Osteocyte (in vitro differentiated cells): ENCODE data around the gene CNTN1. TPM values are rescaled to one million over a fixed set of nuclear protein-coding genes. Genes with fewer than 3 reads are reported as not detected.

Experiments
- DNase-seq: peaks from one replicate; pipeline ENCODE4 v3.0.0; 2021; ENCODE audit warnings: mixed read lengths; ENCODE audit not compliant: unreplicated experiment; ENCODE audit errors: extremely low spot score
- H3K27ac Mint-ChIP-seq: one replicate; pipeline ENCODE4 v1.8.0; 2021; ENCODE audit warnings: mild to moderate bottlenecking, mixed read lengths; ENCODE audit not compliant: unreplicated experiment
- H3K27me3 Mint-ChIP-seq: one replicate; pipeline ENCODE4 v1.8.0; 2021; ENCODE audit warnings: mixed read lengths; ENCODE audit not compliant: unreplicated experiment
- H3K36me3 Mint-ChIP-seq: one replicate; pipeline ENCODE4 v1.8.0; 2021; ENCODE audit warnings: mixed read lengths; ENCODE audit not compliant: unreplicated experiment
- H3K4me1 Mint-ChIP-seq: one replicate; pipeline ENCODE4 v1.8.0; 2021; ENCODE audit warnings: mixed read lengths; ENCODE audit not compliant: unreplicated experiment
- H3K4me3 Mint-ChIP-seq: one replicate; pipeline ENCODE4 v1.8.0; 2021; ENCODE audit warnings: mild to moderate bottlenecking, moderate library complexity, mixed read lengths; ENCODE audit not compliant: unreplicated experiment
- H3K9me3 Mint-ChIP-seq: one replicate; pipeline ENCODE4 v1.8.0; 2021; ENCODE audit warnings: mixed read lengths; ENCODE audit not compliant: unreplicated experiment
- CTCF ChIP-seq: fragments of 200-600 bp; sonication (generic); IDR thresholded peaks from 2 replicates; pipeline ENCODE4 v1.5.0; 2021; ENCODE audit warnings: antibody characterized with exemption, mild to moderate bottlenecking, moderate library complexity
- total RNA-seq: library from RNA; stranded (reverse); gene quantifications from 2 replicates; pipeline ENCODE4 v1.2.1, GENCODE V29; 2021

The CNTN1 gene
- total RNA-seq, 1 donor from 2014 or later: 1.8 TPM

GRCh38 chr12:40820794-40821484 is 128.7 kb downstream of the CNTN1 start:
- Mint-ChIP-seq H3K27ac (no peak overlapping the region), H3K4me3 (no peak overlapping the region), H3K36me3 (no peaks in the 10 kb centered on the region), H3K9me3 (peaks cover 19% of the 10 kb centered on the region), H3K27me3 (no peaks in the 10 kb centered on the region), H3K4me1 (no peaks in the 10 kb centered on the region)
- DNase-seq: no peak
- no peak for TF ChIP-seq CTCF

GRCh38 chr12:40825156-40825555 is 132.9 kb downstream of the CNTN1 start:
- H3K27ac Mint-ChIP-seq: no peak overlapping the region
- H3K4me1 Mint-ChIP-seq: no peaks in the 10 kb centered on the region
- no peak for TF ChIP-seq CTCF
- H3K9me3 Mint-ChIP-seq: no peaks in the 10 kb centered on the region
- DNase-seq: no peak
- no peaks in the 10 kb centered on the region for H3K36me3 Mint-ChIP-seq
- H3K27me3 Mint-ChIP-seq: peaks cover 9% of the 10 kb centered on the region
- no peak overlapping the region for H3K4me3 Mint-ChIP-seq

GRCh38 chr12:40827683-40828592 is 135.7 kb downstream of the CNTN1 start:
- Mint-ChIP-seq H3K9me3 (no peaks in the 10 kb centered on the region), H3K27me3 (peaks cover 9% of the 10 kb centered on the region), H3K27ac (no peak overlapping the region), H3K4me1 (no peaks in the 10 kb centered on the region), H3K36me3 (no peaks in the 10 kb centered on the region), H3K4me3 (no peak overlapping the region)
- TF ChIP-seq CTCF: no peak
- DNase-seq: no peak

- H3K36me3 Mint-ChIP-seq: no peaks in the 10 kb centered on the region
- no peak for TF ChIP-seq CTCF
- no peaks in the 10 kb centered on the region for H3K9me3 Mint-ChIP-seq
- H3K27me3 Mint-ChIP-seq: peaks cover 9% of the 10 kb centered on the region
- no peak overlapping the region for H3K4me3 Mint-ChIP-seq
- no peak for DNase-seq
- no peaks in the 10 kb centered on the region for H3K4me1 Mint-ChIP-seq
- H3K27ac Mint-ChIP-seq: no peak overlapping the region
Observed at GRCh38 chr12:40828593-40828990, 136.4 kb downstream of the CNTN1 start.

- Mint-ChIP-seq H3K27ac (no peak overlapping the region), H3K9me3 (no peaks in the 10 kb centered on the region), H3K36me3 (no peaks in the 10 kb centered on the region), H3K27me3 (peaks cover 9% of the 10 kb centered on the region), H3K4me3 (no peak overlapping the region), H3K4me1 (no peaks in the 10 kb centered on the region)
- DNase-seq: no peak
- TF ChIP-seq CTCF: no peak
Observed at GRCh38 chr12:40829738-40830144, 137.5 kb downstream of the CNTN1 start.
